Measurements from ENCODE around the gene SETD1B.

SETD1B gene

GRCh38 chr12:121814429-121815119 is 10.8 kb downstream of the SETD1B start:
- TF ChIP-seq CTCF (conservative IDR thresholded peaks at IDR 0.05; ENCODE audit: control insufficient read depth, insufficient read depth, low read depth, low read length), result no peak

GRCh38 chr12:121815263-121815662 is 11.5 kb downstream of the SETD1B start:
- DNase-seq (ENCODE audit: low read depth), result no peak
- TF ChIP-seq CTCF (conservative IDR thresholded peaks at IDR 0.05; ENCODE audit: control insufficient read depth, insufficient read depth, low read depth, low read length), result no peak
- no peak overlapping the region for H3K4me3 ChIP-seq (ENCODE audit: control insufficient read depth, low read depth, low read length)

More at GRCh38 chr12:121814429-121815119, 10.8 kb downstream of the SETD1B start:
- DNase-seq (ENCODE audit: low read depth), result no peak
- no peak overlapping the region for H3K4me3 ChIP-seq (ENCODE audit: control insufficient read depth, low read depth, low read length)

GRCh38 chr12:121816925-121817647 is 13.3 kb downstream of the SETD1B start:
- no peak for DNase-seq (ENCODE audit: low read depth)
- TF ChIP-seq CTCF (conservative IDR thresholded peaks at IDR 0.05; ENCODE audit: control insufficient read depth, insufficient read depth, low read depth, low read length), result no peak
- no peak overlapping the region for H3K4me3 ChIP-seq (ENCODE audit: control insufficient read depth, low read depth, low read length)

GRCh38 chr12:121817648-121818043 is 13.8 kb downstream of the SETD1B start:
- TF ChIP-seq CTCF (conservative IDR thresholded peaks at IDR 0.05; ENCODE audit: control insufficient read depth, insufficient read depth, low read depth, low read length), result no peak
- H3K4me3 ChIP-seq (ENCODE audit: control insufficient read depth, low read depth, low read length), result no peak overlapping the region
- DNase-seq (ENCODE audit: low read depth), result no peak

GRCh38 chr12:121819212-121819949 is 15.6 kb downstream of the SETD1B start:
- no peak for DNase-seq (ENCODE audit: low read depth)
- H3K4me3 ChIP-seq (ENCODE audit: control insufficient read depth, low read depth, low read length), result no peak overlapping the region
- no peak for TF ChIP-seq CTCF (conservative IDR thresholded peaks at IDR 0.05; ENCODE audit: control insufficient read depth, insufficient read depth, low read depth, low read length)

GRCh38 chr12:121820056-121820455 is 16.2 kb downstream of the SETD1B start:
- no peak for DNase-seq (ENCODE audit: low read depth)
- H3K4me3 ChIP-seq (ENCODE audit: control insufficient read depth, low read depth, low read length), result no peak overlapping the region
- no peak for TF ChIP-seq CTCF (conservative IDR thresholded peaks at IDR 0.05; ENCODE audit: control insufficient read depth, insufficient read depth, low read depth, low read length)

Measured in fibroblast of mammary gland (primary cell).